ENCODE data around the gene LIMS1. TPM values are rescaled to one million over a fixed set of nuclear protein-coding genes. Genes with fewer than 3 reads are reported as not detected.

The LIMS1 gene
- total RNA-seq, 1 experiment from 2014 or later: 70.9 TPM

DNA sequence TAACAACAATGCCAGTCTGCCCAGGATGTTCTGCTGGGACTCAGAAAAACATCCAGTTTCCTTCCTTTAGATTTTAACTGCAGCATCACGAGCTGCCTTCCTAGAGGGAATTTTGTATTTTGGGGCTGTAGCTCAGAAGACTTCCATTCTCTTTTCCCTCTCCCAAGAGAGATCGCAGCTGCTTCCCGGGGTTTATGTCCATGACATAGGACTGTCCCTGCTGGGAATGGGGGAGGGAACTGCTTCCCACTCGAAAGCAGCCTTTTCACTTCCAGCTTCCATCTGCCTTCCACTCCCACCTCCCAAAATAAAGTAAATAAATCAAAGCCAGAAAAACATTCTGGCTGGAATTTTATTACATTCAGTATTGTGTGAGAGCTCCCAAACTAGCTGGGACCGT, 52.4 kb downstream of the LIMS1 start:
- Mint-ChIP-seq H3K4me1 (ENCODE audit: insufficient read depth, unreplicated experiment) (peaks cover 61% of the 10 kb centered on the region), H3K27ac (ENCODE audit: low read depth, unreplicated experiment) (peak overlapping the region; percentile 96), H3K27me3 (ENCODE audit: insufficient read depth, unreplicated experiment) (no peaks in the 10 kb centered on the region), H3K9me3 (ENCODE audit: unreplicated experiment) (no peaks in the 10 kb centered on the region), H3K36me3 (ENCODE audit: insufficient read depth, unreplicated experiment) (peaks cover 5% of the 10 kb centered on the region), H3K4me3 (ENCODE audit: unreplicated experiment) (no peak overlapping the region)
- no peak for TF ChIP-seq CTCF (IDR thresholded peaks at IDR 0.05; ENCODE audit: unreplicated experiment)
- ChIA-PET POLR2A (interaction anchor here (0.6 to 6.3 kb wide), 14 partner anchors 8 to 138 kb away, joined by 3 to 43 read pairs (median 4); partner anchors contain the start of genes GCC2 and LIMS1), CTCF (interaction anchor here (0.6 to 5.9 kb wide), 8 partner anchors 12 to 129 kb away, joined by 3 to 111 read pairs (median 4); partner anchors contain the start of gene LIMS1)
- no peak for DNase-seq (ENCODE audit: unreplicated experiment)
- BruUV-seq (replicated peaks): no TSS peak
- intact Hi-C loops (cut with micrococcal nuclease): no loop called here

- intact Hi-C loops (cut with micrococcal nuclease): no loop called here
- no peaks in the 10 kb centered on the region for H3K27me3 Mint-ChIP-seq (ENCODE audit: insufficient read depth, unreplicated experiment)
Measured at GRCh38 chr2:108587621-108588020, 53.4 kb downstream of the LIMS1 start.

DNA sequence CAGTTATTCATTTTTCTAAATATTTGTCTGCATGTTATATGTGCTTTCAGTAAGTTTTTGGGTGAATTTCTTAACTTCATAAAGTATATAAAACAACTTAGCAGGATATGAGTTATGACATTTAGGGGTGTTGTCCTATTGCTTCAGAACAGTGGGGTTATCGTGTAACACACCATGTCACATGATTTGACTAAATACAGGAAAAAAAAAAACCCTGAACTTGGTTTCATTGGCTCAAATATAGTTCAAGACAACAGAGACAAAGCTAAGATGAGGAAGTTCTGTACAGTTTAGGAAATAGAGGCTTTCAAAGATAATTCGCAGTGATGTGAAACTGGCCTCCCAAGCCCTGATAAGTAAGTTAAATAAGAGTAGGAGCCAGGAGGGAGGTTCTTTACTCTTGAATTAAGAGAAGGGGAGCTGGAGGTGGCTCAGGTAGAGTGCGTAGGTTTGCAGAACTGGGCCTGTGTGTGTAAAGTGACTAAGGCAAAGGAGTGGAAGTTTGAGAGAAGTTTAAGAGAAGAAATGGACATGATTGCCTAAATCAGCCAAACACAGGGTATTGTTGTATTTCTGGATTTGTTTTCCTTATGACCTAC, 53.9 kb downstream of the LIMS1 start:
- TF ChIP-seq CTCF (IDR thresholded peaks at IDR 0.05; ENCODE audit: unreplicated experiment): no peak
- intact Hi-C loops (cut with micrococcal nuclease): no loop called here
- peaks cover 70% of the 10 kb centered on the region for H3K4me1 Mint-ChIP-seq (ENCODE audit: insufficient read depth, unreplicated experiment)
- H3K9me3 Mint-ChIP-seq (ENCODE audit: unreplicated experiment): no peaks in the 10 kb centered on the region
- H3K27me3 Mint-ChIP-seq (ENCODE audit: insufficient read depth, unreplicated experiment): no peaks in the 10 kb centered on the region
- CTCF ChIA-PET: interaction anchor here (1.0 to 5.9 kb wide), 7 partner anchors 14 to 237 kb away, joined by 4 to 111 read pairs (median 6); partner anchors contain the start of gene LIMS1
- POLR2A ChIA-PET: interaction anchor here (0.6 to 6.3 kb wide), 20 partner anchors 7 to 1691 kb away, joined by 3 to 43 read pairs (median 4); partner anchors contain the start of genes GCC2 and LIMS1
- BruUV-seq (replicated peaks): TSS peak; percentile 50
- peak; percentile 48 for DNase-seq (ENCODE audit: unreplicated experiment)
- H3K27ac Mint-ChIP-seq (ENCODE audit: low read depth, unreplicated experiment): peak overlapping the region; percentile 96
- peak overlapping the region; percentile 62 for H3K4me3 Mint-ChIP-seq (ENCODE audit: unreplicated experiment)
- peaks cover 5% of the 10 kb centered on the region for H3K36me3 Mint-ChIP-seq (ENCODE audit: insufficient read depth, unreplicated experiment)

More at GRCh38 chr2:108587621-108588020, 53.4 kb downstream of the LIMS1 start:
- H3K4me1 Mint-ChIP-seq (ENCODE audit: insufficient read depth, unreplicated experiment): peaks cover 66% of the 10 kb centered on the region
- DNase-seq (ENCODE audit: unreplicated experiment): peak; percentile 83
- TF ChIP-seq CTCF (IDR thresholded peaks at IDR 0.05; ENCODE audit: unreplicated experiment): no peak
- peak overlapping the region; percentile 62 for H3K4me3 Mint-ChIP-seq (ENCODE audit: unreplicated experiment)
- H3K27ac Mint-ChIP-seq (ENCODE audit: low read depth, unreplicated experiment): peak overlapping the region; percentile 96
- ChIA-PET POLR2A (interaction anchor here (0.6 to 6.3 kb wide), 19 partner anchors 8 to 234 kb away, joined by 3 to 43 read pairs (median 4); partner anchors contain the start of genes GCC2 and LIMS1), CTCF (interaction anchor here (0.5 to 5.9 kb wide), 11 partner anchors 13 to 657 kb away, joined by 3 to 111 read pairs (median 4); partner anchors contain the start of gene LIMS1)
- no TSS peak for BruUV-seq (replicated peaks)
- H3K9me3 Mint-ChIP-seq (ENCODE audit: unreplicated experiment): no peaks in the 10 kb centered on the region
- H3K36me3 Mint-ChIP-seq (ENCODE audit: insufficient read depth, unreplicated experiment): peaks cover 5% of the 10 kb centered on the region

DNA sequence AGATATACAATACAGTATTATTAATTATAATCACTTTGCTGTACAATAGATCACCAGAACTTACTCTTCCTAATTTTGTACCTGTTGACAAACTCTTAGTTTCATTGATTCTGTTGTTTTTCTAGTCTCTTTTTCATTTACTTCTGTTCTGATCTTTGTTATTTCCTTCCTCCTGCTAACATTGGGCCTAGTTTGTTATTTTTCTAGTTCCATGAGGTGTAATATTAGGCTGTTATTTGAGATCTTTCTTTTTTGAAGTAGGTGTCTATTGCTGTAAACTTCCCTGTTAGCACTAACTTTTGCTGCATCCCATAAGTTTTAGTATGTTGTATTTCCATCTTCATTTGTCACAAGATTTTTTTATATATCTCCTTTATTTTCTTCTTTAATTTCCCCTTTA, 55.1 kb downstream of the LIMS1 start:
- TF ChIP-seq CTCF (IDR thresholded peaks at IDR 0.05; ENCODE audit: unreplicated experiment): no peak
- Mint-ChIP-seq H3K4me3 (ENCODE audit: unreplicated experiment) (peak overlapping the region; percentile 14), H3K4me1 (ENCODE audit: insufficient read depth, unreplicated experiment) (peaks cover 75% of the 10 kb centered on the region), H3K9me3 (ENCODE audit: unreplicated experiment) (no peaks in the 10 kb centered on the region), H3K27ac (ENCODE audit: low read depth, unreplicated experiment) (peak overlapping the region; percentile 96), H3K27me3 (ENCODE audit: insufficient read depth, unreplicated experiment) (no peaks in the 10 kb centered on the region), H3K36me3 (ENCODE audit: insufficient read depth, unreplicated experiment) (peaks cover 5% of the 10 kb centered on the region)
- CTCF ChIA-PET: no interaction called here
- POLR2A ChIA-PET: interaction anchor here (1.0 to 6.3 kb wide), 4 partner anchors 14 to 55 kb away, joined by 3 to 43 read pairs (median 16); partner anchors contain the start of gene LIMS1
- no peak for DNase-seq (ENCODE audit: unreplicated experiment)
- intact Hi-C loops (cut with micrococcal nuclease): no loop called here
- no TSS peak for BruUV-seq (replicated peaks)

Data from MCF 10A (cell line).